IMR-90 (cell line): ENCODE measurements around the gene CDH16.

Experiments used
- POLR2A ChIP-seq: IDR thresholded peaks from 2 replicates; pipeline ENCODE4 v1.6.1; 2012; ENCODE audit warnings: mild to moderate bottlenecking, low read depth, low read length
- TF ChIP-seq, protein P1 (sequence below): conservative IDR thresholded peaks from 2 replicates; pipeline ENCODE4 v1.5.1; 2012; ENCODE audit warnings: mild to moderate bottlenecking, low read depth, low read length, improper control_type of control experiment
- TF ChIP-seq, protein P2 (sequence below): fragments of 150-350 bp; IDR thresholded peaks from 2 replicates; pipeline ENCODE4 v1.6.1; 2016; ENCODE audit warnings: low read depth, mild to moderate bottlenecking, low read length, moderate library complexity, borderline replicate concordance

GRCh38 chr16:66942981-66943380 is 24.3 kb upstream of the CDH16 start:
- TF ChIP-seq, protein P1, sequence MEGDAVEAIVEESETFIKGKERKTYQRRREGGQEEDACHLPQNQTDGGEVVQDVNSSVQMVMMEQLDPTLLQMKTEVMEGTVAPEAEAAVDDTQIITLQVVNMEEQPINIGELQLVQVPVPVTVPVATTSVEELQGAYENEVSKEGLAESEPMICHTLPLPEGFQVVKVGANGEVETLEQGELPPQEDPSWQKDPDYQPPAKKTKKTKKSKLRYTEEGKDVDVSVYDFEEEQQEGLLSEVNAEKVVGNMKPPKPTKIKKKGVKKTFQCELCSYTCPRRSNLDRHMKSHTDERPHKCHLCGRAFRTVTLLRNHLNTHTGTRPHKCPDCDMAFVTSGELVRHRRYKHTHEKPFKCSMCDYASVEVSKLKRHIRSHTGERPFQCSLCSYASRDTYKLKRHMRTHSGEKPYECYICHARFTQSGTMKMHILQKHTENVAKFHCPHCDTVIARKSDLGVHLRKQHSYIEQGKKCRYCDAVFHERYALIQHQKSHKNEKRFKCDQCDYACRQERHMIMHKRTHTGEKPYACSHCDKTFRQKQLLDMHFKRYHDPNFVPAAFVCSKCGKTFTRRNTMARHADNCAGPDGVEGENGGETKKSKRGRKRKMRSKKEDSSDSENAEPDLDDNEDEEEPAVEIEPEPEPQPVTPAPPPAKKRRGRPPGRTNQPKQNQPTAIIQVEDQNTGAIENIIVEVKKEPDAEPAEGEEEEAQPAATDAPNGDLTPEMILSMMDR = no peak
- TF ChIP-seq, protein P2, sequence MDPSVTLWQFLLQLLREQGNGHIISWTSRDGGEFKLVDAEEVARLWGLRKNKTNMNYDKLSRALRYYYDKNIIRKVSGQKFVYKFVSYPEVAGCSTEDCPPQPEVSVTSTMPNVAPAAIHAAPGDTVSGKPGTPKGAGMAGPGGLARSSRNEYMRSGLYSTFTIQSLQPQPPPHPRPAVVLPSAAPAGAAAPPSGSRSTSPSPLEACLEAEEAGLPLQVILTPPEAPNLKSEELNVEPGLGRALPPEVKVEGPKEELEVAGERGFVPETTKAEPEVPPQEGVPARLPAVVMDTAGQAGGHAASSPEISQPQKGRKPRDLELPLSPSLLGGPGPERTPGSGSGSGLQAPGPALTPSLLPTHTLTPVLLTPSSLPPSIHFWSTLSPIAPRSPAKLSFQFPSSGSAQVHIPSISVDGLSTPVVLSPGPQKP = no peak
- TF ChIP-seq POLR2A = no peak
